COLO829 (cell line): Measurements from ENCODE around the gene PLXNA4.

ENCODE experiments used
- DNase-seq: peaks from one replicate; pipeline ENCODE4 v3.0.0; 2012; ENCODE audit warnings: low spot score

PLXNA4 gene

GRCh38 chr7:132499487-132499886 is 76.8 kb downstream of the PLXNA4 start:
- no peak for DNase-seq

- no peak for DNase-seq
Observed at GRCh38 chr7:132499065-132499464, 77.2 kb downstream of the PLXNA4 start.

GRCh38 chr7:132498319-132498718 is 78.0 kb downstream of the PLXNA4 start:
- DNase-seq: no peak

- no peak for DNase-seq
Observed at GRCh38 chr7:132497098-132497497, 79.2 kb downstream of the PLXNA4 start.

- DNase-seq: no peak
Observed at GRCh38 chr7:132495936-132496335, 80.3 kb downstream of the PLXNA4 start.

GRCh38 chr7:132494474-132494873 is 81.8 kb downstream of the PLXNA4 start:
- no peak for DNase-seq

GRCh38 chr7:132492823-132493445 is 83.3 kb downstream of the PLXNA4 start:
- no peak for DNase-seq

GRCh38 chr7:132491391-132491945 is 84.8 kb downstream of the PLXNA4 start:
- DNase-seq: no peak

- no peak for DNase-seq
Observed at GRCh38 chr7:132490474-132490873, 85.8 kb downstream of the PLXNA4 start.

GRCh38 chr7:132489776-132490237 is 86.5 kb downstream of the PLXNA4 start:
- DNase-seq: no peak

GRCh38 chr7:132488634-132489302 is 87.5 kb downstream of the PLXNA4 start:
- no peak for DNase-seq

- no peak for DNase-seq
Observed at GRCh38 chr7:132486274-132486610, 90.0 kb downstream of the PLXNA4 start.

- no peak for DNase-seq
Observed at GRCh38 chr7:132485600-132486273, 90.5 kb downstream of the PLXNA4 start.

- no peak for DNase-seq
Observed at GRCh38 chr7:132485136-132485535, 91.1 kb downstream of the PLXNA4 start.

GRCh38 chr7:132482866-132483265 is 93.4 kb downstream of the PLXNA4 start:
- DNase-seq: no peak

GRCh38 chr7:132480534-132480933 is 95.7 kb downstream of the PLXNA4 start:
- DNase-seq: no peak

GRCh38 chr7:132476541-132476940 is 99.7 kb downstream of the PLXNA4 start:
- DNase-seq: no peak

- DNase-seq: no peak
Observed at GRCh38 chr7:132475669-132476116, 100.6 kb downstream of the PLXNA4 start.

GRCh38 chr7:132475037-132475668 is 101.1 kb downstream of the PLXNA4 start:
- DNase-seq: no peak

GRCh38 chr7:132472463-132473120 is 103.7 kb downstream of the PLXNA4 start:
- DNase-seq: no peak

GRCh38 chr7:132471515-132471914 is 104.8 kb downstream of the PLXNA4 start:
- no peak for DNase-seq

GRCh38 chr7:132469681-132470080 is 106.6 kb downstream of the PLXNA4 start:
- DNase-seq: no peak
